Trophoblast cell (in vitro differentiated cells and primary cell): ENCODE results near the gene HDAC8.

ENCODE experiments used
- DNase-seq, 2 donors: peaks; one replicate each; pipeline ENCODE4 v3.0.0-alpha.2; 2016
- H2AFZ ChIP-seq: 2 replicates; pipeline ENCODE4 v1.6.1; 2013; ENCODE audit warnings: low read length, moderate library complexity, mild to moderate bottlenecking; ENCODE audit not compliant: insufficient read depth, poor library complexity
- H2AK5ac ChIP-seq: 2 replicates; pipeline ENCODE4 v1.6.1; 2013; ENCODE audit warnings: mild to moderate bottlenecking, low read length
- H2BK120ac ChIP-seq: 2 replicates; pipeline ENCODE4 v1.6.1; 2013; ENCODE audit warnings: low read length, mild to moderate bottlenecking, moderate library complexity; ENCODE audit not compliant: insufficient read depth, poor library complexity
- H2BK12ac ChIP-seq: 2 replicates; pipeline ENCODE4 v1.6.1; 2013; ENCODE audit warnings: mild to moderate bottlenecking, low read length, moderate library complexity
- H2BK5ac ChIP-seq: 2 replicates; pipeline ENCODE4 v1.6.1; 2013; ENCODE audit warnings: low read length, low read depth, moderate library complexity, mild to moderate bottlenecking; ENCODE audit not compliant: poor library complexity
- H3K14ac ChIP-seq: 2 replicates; pipeline ENCODE4 v1.6.1; 2013; ENCODE audit warnings: mild to moderate bottlenecking, low read length
- H3K18ac ChIP-seq: 2 replicates; pipeline ENCODE4 v1.6.1; 2013; ENCODE audit warnings: mild to moderate bottlenecking, low read length
- H3K23ac ChIP-seq: 2 replicates; pipeline ENCODE4 v1.6.1; 2013; ENCODE audit warnings: low read length
- H3K27ac ChIP-seq: 2 replicates; pipeline ENCODE4 v1.5.1; 2013; ENCODE audit warnings: low read depth, mild to moderate bottlenecking, inconsistent platforms, low read length, moderate library complexity
- H3K27me3 ChIP-seq: 2 replicates; pipeline ENCODE4 v1.6.1; 2013; ENCODE audit warnings: inconsistent platforms, mild to moderate bottlenecking, low read length, moderate library complexity; ENCODE audit not compliant: insufficient read depth
- H3K36me3 ChIP-seq, 2 experiments: 1 replicate in 1 of 2; 2 replicates in 1 of 2; pipeline ENCODE4 v1.6.1; 2013; ENCODE audit warnings: low read length in 2 of 2, mild to moderate bottlenecking in 2 of 2, moderate library complexity in 1 of 2; ENCODE audit not compliant: insufficient read depth in 2 of 2, control insufficient read depth in 1 of 2
- H3K4ac ChIP-seq: 2 replicates; pipeline ENCODE4 v1.6.1; 2013; ENCODE audit warnings: low read depth, mild to moderate bottlenecking, low read length, moderate library complexity
- H3K4me1 ChIP-seq, 2 experiments: 1 replicate in 1 of 2; 2 replicates in 1 of 2; pipeline ENCODE4 v1.6.1; 2013; ENCODE audit warnings: low read length in 2 of 2, mild to moderate bottlenecking in 2 of 2, moderate library complexity in 1 of 2; ENCODE audit not compliant: insufficient read depth in 2 of 2, control insufficient read depth in 1 of 2
- H3K4me2 ChIP-seq: 2 replicates; pipeline ENCODE4 v1.6.1; 2013; ENCODE audit warnings: inconsistent platforms, mild to moderate bottlenecking, low read length, moderate library complexity
- H3K4me3 ChIP-seq: 2 replicates; pipeline ENCODE4 v1.5.1; 2013; ENCODE audit warnings: mild to moderate bottlenecking, low read depth, low read length, inconsistent platforms
- H3K79me1 ChIP-seq: one replicate; pipeline ENCODE4 v1.6.1; 2013; ENCODE audit warnings: low read length
- H3K79me2 ChIP-seq: 2 replicates; pipeline ENCODE4 v1.6.1; 2013; ENCODE audit warnings: low read length, mild to moderate bottlenecking; ENCODE audit not compliant: control insufficient read depth, insufficient read depth, poor library complexity
- H3K9ac ChIP-seq: 2 replicates; pipeline ENCODE4 v1.6.1; 2013; ENCODE audit warnings: mild to moderate bottlenecking, low read length
- H3K9me3 ChIP-seq: 2 replicates; pipeline ENCODE4 v1.6.1; 2013; ENCODE audit warnings: low read depth, mild to moderate bottlenecking, control low read depth, inconsistent platforms, low read length; ENCODE audit not compliant: insufficient read depth
- H4K12ac ChIP-seq: 2 replicates; pipeline ENCODE4 v1.6.1; 2013; ENCODE audit warnings: low read depth, mild to moderate bottlenecking, low read length, moderate library complexity
- H4K8ac ChIP-seq: 2 replicates; pipeline ENCODE4 v1.6.1; 2013; ENCODE audit warnings: low read depth, mild to moderate bottlenecking, low read length, moderate library complexity
- H4K91ac ChIP-seq: one replicate; pipeline ENCODE4 v1.6.1; 2013; ENCODE audit warnings: low read depth, mild to moderate bottlenecking, low read length, moderate library complexity
- WGBS: extraction: QIAGEN DNeasy Blood & Tissue Kit; methylation state at CpG from one replicate; pipeline ENCODE4 v1.1.7; 2013; ENCODE audit warnings: missing lambda C conversion rate; ENCODE audit not compliant: insufficient read length, insufficient coverage; ENCODE audit errors: extremely low coverage; 5-methylcytosine and 5-hydroxymethylcytosine counted together

Gene HDAC8

DNA sequence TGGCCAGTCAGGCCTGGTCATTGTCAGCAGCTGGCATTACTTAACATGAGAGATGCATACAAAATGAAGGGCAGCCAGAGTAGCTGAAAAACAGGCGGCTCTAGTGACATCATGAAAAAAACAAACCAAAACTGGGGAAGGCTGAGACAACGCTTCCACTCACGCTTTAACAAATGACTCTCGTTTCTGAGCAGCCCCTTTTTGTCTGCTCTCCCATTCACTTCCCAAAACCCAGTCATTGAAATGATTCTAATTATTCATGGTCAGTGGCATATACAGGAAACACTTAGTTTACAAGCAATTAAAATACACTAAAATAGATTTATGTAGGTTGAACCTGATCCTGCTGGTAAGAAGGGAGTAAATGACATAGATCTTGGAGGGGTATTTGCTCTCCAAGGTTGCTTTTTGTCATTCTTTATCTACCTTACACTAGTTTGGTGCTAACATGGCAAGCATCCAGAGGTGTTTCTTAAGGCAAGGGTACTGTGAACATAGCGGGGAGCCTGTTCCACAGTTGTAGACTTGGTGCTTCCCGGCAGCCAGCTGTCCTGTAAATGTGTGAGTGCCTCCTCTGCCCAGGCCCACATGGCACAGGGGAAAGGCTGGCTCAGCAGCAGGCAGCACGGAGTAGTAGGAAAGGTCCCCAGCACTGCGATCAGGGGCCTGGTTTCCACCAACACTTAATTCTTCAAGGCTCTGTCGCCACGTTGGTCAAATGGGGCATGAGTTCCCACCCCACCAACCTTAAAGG lies 205.8 kb downstream of the HDAC8 start:
- no peak overlapping the region for H3K14ac ChIP-seq
- no peak overlapping the region for H2AFZ ChIP-seq
- no peak overlapping the region for H4K8ac ChIP-seq
- no peak overlapping the region for H2BK5ac ChIP-seq
- peaks cover 0 to 2% of the 10 kb centered on the region in 2 experiments for H3K36me3 ChIP-seq
- no peaks in the 10 kb centered on the region for H3K4me1 ChIP-seq
- H3K9me3 ChIP-seq: no peaks in the 10 kb centered on the region
- WGBS: no CpG with 5 or more reads among the region's 10 CpGs
- H3K9ac ChIP-seq: no peak overlapping the region
- H3K4me2 ChIP-seq: no peak overlapping the region
- H4K91ac ChIP-seq: no peak overlapping the region
- peak overlapping the region; percentile 62 for H4K12ac ChIP-seq
- H2BK120ac ChIP-seq: no peak overlapping the region
- no peaks in the 10 kb centered on the region for H3K79me2 ChIP-seq
- no peak overlapping the region for H3K4ac ChIP-seq
- no peak overlapping the region for H2BK12ac ChIP-seq
- no peak for DNase-seq
- no peak overlapping the region for H2AK5ac ChIP-seq
- no peak overlapping the region for H3K4me3 ChIP-seq
- no peaks in the 10 kb centered on the region for H3K27me3 ChIP-seq
- no peak overlapping the region for H3K18ac ChIP-seq
- no peak overlapping the region for H3K27ac ChIP-seq
- no peak overlapping the region for H3K23ac ChIP-seq
- H3K79me1 ChIP-seq: no peaks in the 10 kb centered on the region

DNA sequence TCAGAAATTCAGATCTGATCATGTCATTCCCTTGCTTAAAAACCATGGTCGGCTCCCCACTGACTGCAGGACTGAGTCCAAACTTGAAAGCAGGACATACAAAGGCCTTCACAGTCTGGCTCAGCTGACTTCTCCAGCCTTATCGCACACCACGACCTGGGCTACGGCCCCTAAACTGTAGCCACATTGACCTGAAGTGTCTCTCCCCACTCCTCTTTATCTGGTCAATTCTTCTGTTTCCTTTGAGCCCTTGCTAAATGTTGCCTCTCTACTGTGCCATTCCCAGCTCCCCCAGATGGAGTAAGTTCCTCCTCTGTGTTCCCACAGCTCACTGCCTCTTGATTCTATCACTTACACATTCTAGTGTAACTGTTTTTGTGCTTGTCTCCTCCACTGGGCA lies 206.5 kb downstream of the HDAC8 start:
- Histone ChIP-seq H3K23ac (no peak overlapping the region), H3K4me2 (no peak overlapping the region), H3K36me3 (peaks cover 0 to 2% of the 10 kb centered on the region in 2 experiments), H4K12ac (no peak overlapping the region), H3K79me1 (no peaks in the 10 kb centered on the region), H3K9me3 (no peaks in the 10 kb centered on the region), H3K4ac (no peak overlapping the region), H2AK5ac (no peak overlapping the region), H3K14ac (no peak overlapping the region), H3K79me2 (no peaks in the 10 kb centered on the region), H2BK120ac (no peak overlapping the region), H4K91ac (no peak overlapping the region), H2BK5ac (no peak overlapping the region), H3K4me3 (no peak overlapping the region), H2AFZ (no peak overlapping the region), H4K8ac (no peak overlapping the region), H3K27me3 (no peaks in the 10 kb centered on the region), H2BK12ac (no peak overlapping the region), H3K9ac (no peak overlapping the region), H3K27ac (no peak overlapping the region), H3K4me1 (no peaks in the 10 kb centered on the region), H3K18ac (no peak overlapping the region)
- no CpG with 5 or more reads among the region's 4 CpGs for WGBS
- DNase-seq: no peak

DNA sequence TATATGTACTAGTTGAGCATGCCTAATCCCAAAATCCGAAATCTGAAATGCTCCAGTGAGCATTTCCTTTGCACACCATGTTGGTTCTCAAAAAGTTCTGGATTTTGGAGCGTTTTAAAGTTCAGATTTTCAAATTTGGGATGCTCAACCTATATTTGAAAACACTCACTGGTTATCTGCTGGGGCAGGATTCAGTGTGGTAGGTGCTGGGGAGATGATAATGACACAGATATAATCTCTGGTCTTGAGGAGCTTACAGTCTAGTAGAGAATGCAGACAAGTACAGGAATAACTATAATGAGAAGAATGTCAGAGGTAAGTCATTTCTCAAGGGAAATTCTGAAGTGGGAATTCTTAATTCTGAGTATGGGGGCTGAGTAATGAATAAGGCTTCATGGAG lies 207.5 kb downstream of the HDAC8 start:
- H2BK5ac ChIP-seq: no peak overlapping the region
- H3K79me1 ChIP-seq: no peaks in the 10 kb centered on the region
- H3K14ac ChIP-seq: no peak overlapping the region
- DNase-seq: no peak
- no peak overlapping the region for H4K8ac ChIP-seq
- no peak overlapping the region for H2AFZ ChIP-seq
- H3K27ac ChIP-seq: no peak overlapping the region
- no peak overlapping the region for H2BK120ac ChIP-seq
- H3K36me3 ChIP-seq: peaks cover 0 to 2% of the 10 kb centered on the region in 2 experiments
- H2AK5ac ChIP-seq: no peak overlapping the region
- no peak overlapping the region for H3K23ac ChIP-seq
- no peaks in the 10 kb centered on the region for H3K4me1 ChIP-seq
- no peaks in the 10 kb centered on the region for H3K9me3 ChIP-seq
- no peak overlapping the region for H3K4ac ChIP-seq
- H3K4me2 ChIP-seq: no peak overlapping the region
- H3K4me3 ChIP-seq: no peak overlapping the region
- no CpG with 5 or more reads among the region's 2 CpGs for WGBS
- H3K9ac ChIP-seq: no peak overlapping the region
- no peak overlapping the region for H4K12ac ChIP-seq
- no peak overlapping the region for H4K91ac ChIP-seq
- no peaks in the 10 kb centered on the region for H3K79me2 ChIP-seq
- H2BK12ac ChIP-seq: no peak overlapping the region
- H3K18ac ChIP-seq: no peak overlapping the region
- no peaks in the 10 kb centered on the region for H3K27me3 ChIP-seq

DNA sequence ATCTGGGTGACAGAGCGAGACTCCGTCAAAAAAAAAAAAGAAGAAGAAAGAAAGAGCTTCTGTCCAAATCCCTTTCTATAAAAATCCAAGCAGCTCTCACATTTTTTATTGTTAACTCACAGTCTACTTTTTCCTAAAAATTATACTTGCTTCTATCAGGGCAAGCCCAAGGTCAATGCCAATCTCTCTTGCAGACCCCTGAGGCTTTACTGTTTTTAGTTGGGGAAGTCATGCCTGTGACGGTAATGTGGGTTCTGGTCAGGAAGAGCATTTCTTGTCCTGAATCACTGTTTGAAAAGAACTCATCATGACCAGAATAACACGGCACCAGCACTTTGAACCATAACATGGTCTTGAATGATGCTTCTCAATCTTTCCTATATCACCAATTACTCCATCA lies 212.3 kb downstream of the HDAC8 start:
- H4K91ac ChIP-seq: no peak overlapping the region
- no peaks in the 10 kb centered on the region for H3K9me3 ChIP-seq
- no peaks in the 10 kb centered on the region for H3K4me1 ChIP-seq
- WGBS: no CpG with 5 or more reads among the region's 4 CpGs
- no peak overlapping the region for H3K27ac ChIP-seq
- H3K4me3 ChIP-seq: no peak overlapping the region
- peaks cover 0 to 2% of the 10 kb centered on the region in 2 experiments for H3K36me3 ChIP-seq
- no peak overlapping the region for H3K9ac ChIP-seq
- H4K8ac ChIP-seq: no peak overlapping the region
- H3K18ac ChIP-seq: no peak overlapping the region
- H3K4ac ChIP-seq: no peak overlapping the region
- H4K12ac ChIP-seq: no peak overlapping the region
- H3K4me2 ChIP-seq: no peak overlapping the region
- H2AK5ac ChIP-seq: no peak overlapping the region
- no peaks in the 10 kb centered on the region for H3K79me2 ChIP-seq
- no peaks in the 10 kb centered on the region for H3K79me1 ChIP-seq
- no peaks in the 10 kb centered on the region for H3K27me3 ChIP-seq
- no peak overlapping the region for H3K14ac ChIP-seq
- no peak overlapping the region for H2BK120ac ChIP-seq
- no peak overlapping the region for H2BK12ac ChIP-seq
- no peak overlapping the region for H2AFZ ChIP-seq
- H2BK5ac ChIP-seq: no peak overlapping the region
- DNase-seq: no peak
- no peak overlapping the region for H3K23ac ChIP-seq
